Measurements from ENCODE around the gene KDM4C.

GRCh38 chr9:6781476-6781875 is 23.7 kb downstream of the KDM4C start:
- no peak for TF ChIP-seq POLR2A (IDR thresholded peaks at IDR 0.05; ENCODE audit: low read depth, low read length)
- no peak for TF ChIP-seq TAF1 (IDR thresholded peaks at IDR 0.05; ENCODE audit: borderline replicate concordance, low read depth, low read length)
- TF ChIP-seq POLR2AphosphoS5 (IDR thresholded peaks at IDR 0.05; ENCODE audit: low read depth, low read length), result no peak
